Panc1 (cell line): Measurements from ENCODE around the gene TM4SF20.

ENCODE experiments used
- POLR2AphosphoS5 ChIP-seq: IDR thresholded peaks from 2 replicates; pipeline ENCODE4 v1.6.1; 2012; ENCODE audit warnings: mild to moderate bottlenecking, low read depth, low read length, moderate library complexity
- REST ChIP-seq, 2 experiments: IDR thresholded peaks; 2 replicates each; pipeline ENCODE4 v1.6.1; 2011 to 2012; ENCODE audit warnings: low read depth in 2 of 2, control low read depth in 1 of 2, low read length in 1 of 2, mild to moderate bottlenecking in 1 of 2, moderate library complexity in 1 of 2; ENCODE audit not compliant: insufficient read depth in 1 of 2
- SIN3A ChIP-seq: IDR thresholded peaks from 2 replicates; pipeline ENCODE4 v1.6.1; 2012; ENCODE audit warnings: low read depth, mild to moderate bottlenecking, low read length, moderate library complexity, borderline replicate concordance; ENCODE audit not compliant: insufficient read depth
- TCF7L2 ChIP-seq: IDR thresholded peaks from 2 replicates; pipeline ENCODE4 v1.6.1; 2011; ENCODE audit warnings: mild to moderate bottlenecking, low read depth, low read length, inconsistent platforms
- TF ChIP-seq, protein P1 (sequence below): fragments of 450-650 bp; IDR thresholded peaks from 2 replicates; pipeline ENCODE4 v1.5.1; 2017; ENCODE audit warnings: mild to moderate bottlenecking

GRCh38 chr2:227386630-227387029 is 7.5 kb upstream of the TM4SF20 start:
- TF ChIP-seq, protein P1, sequence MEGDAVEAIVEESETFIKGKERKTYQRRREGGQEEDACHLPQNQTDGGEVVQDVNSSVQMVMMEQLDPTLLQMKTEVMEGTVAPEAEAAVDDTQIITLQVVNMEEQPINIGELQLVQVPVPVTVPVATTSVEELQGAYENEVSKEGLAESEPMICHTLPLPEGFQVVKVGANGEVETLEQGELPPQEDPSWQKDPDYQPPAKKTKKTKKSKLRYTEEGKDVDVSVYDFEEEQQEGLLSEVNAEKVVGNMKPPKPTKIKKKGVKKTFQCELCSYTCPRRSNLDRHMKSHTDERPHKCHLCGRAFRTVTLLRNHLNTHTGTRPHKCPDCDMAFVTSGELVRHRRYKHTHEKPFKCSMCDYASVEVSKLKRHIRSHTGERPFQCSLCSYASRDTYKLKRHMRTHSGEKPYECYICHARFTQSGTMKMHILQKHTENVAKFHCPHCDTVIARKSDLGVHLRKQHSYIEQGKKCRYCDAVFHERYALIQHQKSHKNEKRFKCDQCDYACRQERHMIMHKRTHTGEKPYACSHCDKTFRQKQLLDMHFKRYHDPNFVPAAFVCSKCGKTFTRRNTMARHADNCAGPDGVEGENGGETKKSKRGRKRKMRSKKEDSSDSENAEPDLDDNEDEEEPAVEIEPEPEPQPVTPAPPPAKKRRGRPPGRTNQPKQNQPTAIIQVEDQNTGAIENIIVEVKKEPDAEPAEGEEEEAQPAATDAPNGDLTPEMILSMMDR, result no peak
- TF ChIP-seq POLR2AphosphoS5 (no peak), REST (IDR thresholded peaks at IDR 0.05; ENCODE audit: insufficient read depth in 1 of 2, low read depth in 2 of 2, low read length in 1 of 2) (no peak), SIN3A (no peak), TCF7L2 (no peak)
